CD14-positive monocyte (primary cell): Measurements from ENCODE around the gene CHAD. TPM values are rescaled to one million over a fixed set of nuclear protein-coding genes. Genes with fewer than 3 reads are reported as not detected.

Experiments
- DNase-seq, 3 donors: peaks; one replicate each; pipeline ENCODE4 v3.0.0-alpha.2; 2011 to 2022
- H2AFZ ChIP-seq: 2 replicates; pipeline ENCODE4 v1.6.0; 2012; ENCODE audit warnings: mild to moderate bottlenecking, low read depth, low read length, inconsistent platforms; ENCODE audit not compliant: insufficient read depth, poor library complexity, severe bottlenecking
- H3K27ac ChIP-seq, 2 donors: 1 replicate in 1 of 2; 2 replicates in 1 of 2; pipeline ENCODE4 v1.5.1; 2012 to 2013; ENCODE audit warnings: low read length in 2 of 2, control low read depth in 1 of 2, inconsistent platforms in 1 of 2, low read depth in 1 of 2, mild to moderate bottlenecking in 1 of 2
- H3K27me3 ChIP-seq, 2 donors: one replicate each; pipeline versions ENCODE4 v1.6.0 to v1.6.1; 2011 to 2013; ENCODE audit warnings: low read length in 2 of 2; ENCODE audit not compliant: control insufficient read depth in 2 of 2, insufficient read depth in 2 of 2
- H3K36me3 ChIP-seq, 2 donors: replicated peaks in 1 of 2; 1 replicate in 1 of 2; 2 replicates in 1 of 2; pipeline versions ENCODE4 v1.5.1 to v1.6.1; 2012 to 2013; ENCODE audit warnings: low read length in 2 of 2, control low read depth in 1 of 2, inconsistent platforms in 1 of 2, mild to moderate bottlenecking in 1 of 2; ENCODE audit not compliant: insufficient read depth in 2 of 2, control insufficient read depth in 1 of 2
- H3K4me1 ChIP-seq, 2 donors: 1 replicate in 1 of 2; 2 replicates in 1 of 2; pipeline versions ENCODE4 v1.5.1 to v1.6.1; 2012 to 2013; ENCODE audit warnings: low read length in 2 of 2, control low read depth in 1 of 2, inconsistent platforms in 1 of 2, mild to moderate bottlenecking in 1 of 2, moderate library complexity in 1 of 2; ENCODE audit not compliant: insufficient read depth in 2 of 2, control insufficient read depth in 1 of 2
- H3K4me2 ChIP-seq: replicated peaks from 2 replicates; pipeline ENCODE3; 2012; ENCODE audit warnings: low read length, moderate library complexity, mild to moderate bottlenecking; ENCODE audit not compliant: poor library complexity, severe bottlenecking; ENCODE audit errors: extremely low read depth
- H3K4me3 ChIP-seq, 3 experiments: fragments of 200-600 bp in 1 of 3; sonication (generic) in 1 of 3; replicated peaks in 1 of 3; 1 replicate in 2 of 3; 2 replicates in 1 of 3; pipeline ENCODE4 v1.5.1; 2011 to 2013; ENCODE audit warnings: low read length in 3 of 3, mild to moderate bottlenecking in 3 of 3, control low read depth in 2 of 3, low read depth in 2 of 3, inconsistent platforms in 1 of 3, moderate library complexity in 1 of 3
- H3K79me2 ChIP-seq: 2 replicates; pipeline ENCODE4 v1.6.0; 2012; ENCODE audit warnings: mild to moderate bottlenecking, control low read depth, inconsistent platforms, low read length, moderate library complexity; ENCODE audit not compliant: insufficient read depth
- H3K9ac ChIP-seq: 2 replicates; pipeline ENCODE4 v1.6.0; 2017; ENCODE audit warnings: low read length, mild to moderate bottlenecking; ENCODE audit not compliant: insufficient read depth, poor library complexity, severe bottlenecking
- H3K9me3 ChIP-seq, 2 donors: replicated peaks in 1 of 2; 1 replicate in 1 of 2; 2 replicates in 1 of 2; pipeline versions ENCODE4 v1.5.1 to v1.6.1; 2012 to 2013; ENCODE audit warnings: low read length in 2 of 2, control low read depth in 1 of 2; ENCODE audit not compliant: control insufficient read depth in 1 of 2, insufficient read depth in 1 of 2
- H4K20me1 ChIP-seq: 2 replicates; pipeline ENCODE4 v1.6.0; 2012; ENCODE audit warnings: mild to moderate bottlenecking, low read length, control low read depth, moderate library complexity; ENCODE audit not compliant: insufficient read depth
- H3K27ac Mint-ChIP-seq, 7 donors: one replicate each; pipeline ENCODE4 v1.8.0; 2020; ENCODE audit warnings: mild to moderate bottlenecking in 7 of 7, mixed read lengths in 7 of 7, moderate library complexity in 6 of 7, inconsistent platforms in 2 of 7
- H3K27me3 Mint-ChIP-seq, 3 donors: one replicate each; pipeline ENCODE4 v1.8.0; 2021 to 2022; ENCODE audit warnings: low read depth in 3 of 3, mild to moderate bottlenecking in 3 of 3, mixed read lengths in 3 of 3, moderate library complexity in 3 of 3, inconsistent platforms in 1 of 3
- H3K36me3 Mint-ChIP-seq, 2 donors: one replicate each; pipeline ENCODE4 v1.8.0; 2020; ENCODE audit warnings: mixed read lengths in 2 of 2, inconsistent platforms in 1 of 2, mild to moderate bottlenecking in 1 of 2
- H3K4me1 Mint-ChIP-seq: one replicate; pipeline ENCODE4 v1.8.0; 2020; ENCODE audit warnings: mild to moderate bottlenecking, mixed read lengths
- H3K4me3 Mint-ChIP-seq, 2 donors: one replicate each; pipeline ENCODE4 v1.8.0; 2020; ENCODE audit warnings: mild to moderate bottlenecking in 2 of 2, mixed read lengths in 2 of 2, moderate library complexity in 1 of 2
- H3K9me3 Mint-ChIP-seq, 7 donors: one replicate each; pipeline ENCODE4 v1.8.0; 2020 to 2022; ENCODE audit warnings: mixed read lengths in 7 of 7, mild to moderate bottlenecking in 6 of 7, moderate library complexity in 6 of 7, inconsistent platforms in 2 of 7
- WGBS: methylation state at CpG from one replicate; pipeline ENCODE4 v1.1.5; 2013; ENCODE audit warnings: missing lambda C conversion rate; ENCODE audit not compliant: insufficient coverage; 5-methylcytosine and 5-hydroxymethylcytosine counted together
- intact Hi-C, 2 donors: fragments of 100-400 bp; cut with micrococcal nuclease; formaldehyde crosslinking; loops; one replicate each; pipeline versions ENCODE4 v1.15.0 to v1.15.1; 2023
- polyA plus RNA-seq, 3 donors: library from polyadenylated mRNA; depleted of rRNA in 1 of 3; unstranded in 2 of 3; stranded (reverse) in 1 of 3; fragments of 300-500 nt in 2 of 3; fragments of >200 nt in 1 of 3; fragmentation: Illumina TruSeq in 2 of 3; gene quantifications; 1 replicate in 2 of 3; 2 replicates in 1 of 3; pipeline ENCODE4 v1.2.3, GENCODE V29; 2012 to 2021
- TF ChIP-seq, protein P1 (sequence below): fragments of 200-600 bp; IDR thresholded peaks from one replicate; pipeline ENCODE4 v1.8.0; 2022; ENCODE audit warnings: antibody characterized with exemption, mild to moderate bottlenecking

The CHAD gene
- polyA plus RNA-seq, 3 donors, result not detected

DNA sequence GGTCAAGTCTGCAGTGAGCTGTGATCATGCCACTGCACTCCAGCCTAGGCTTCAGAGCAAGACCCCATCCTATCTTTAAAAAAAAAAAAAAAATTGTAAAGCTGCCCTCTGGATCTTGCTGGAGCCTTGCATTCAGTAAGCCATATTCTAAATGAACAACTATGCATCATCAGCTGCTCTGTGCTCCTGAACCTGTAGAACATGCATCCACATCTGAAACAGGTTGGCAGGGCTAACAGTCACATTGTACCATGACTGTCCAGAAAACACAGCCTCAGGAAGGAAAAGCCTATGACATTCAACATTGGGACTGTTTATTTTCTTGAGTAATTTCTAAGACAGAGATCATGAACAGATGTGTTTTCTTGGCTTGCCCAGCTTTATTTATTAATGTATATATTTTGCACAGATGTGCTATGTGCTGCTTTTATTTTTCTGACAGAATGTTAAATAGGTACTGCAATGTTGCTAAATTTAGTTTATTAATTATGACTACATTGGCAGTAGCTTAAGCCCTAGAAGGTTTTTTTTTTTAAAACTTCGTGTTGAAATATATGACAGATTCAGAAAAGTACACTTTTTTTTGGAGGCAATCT lies 22.9 kb downstream of the CHAD start:
- no peak for DNase-seq
- TF ChIP-seq, protein P1, sequence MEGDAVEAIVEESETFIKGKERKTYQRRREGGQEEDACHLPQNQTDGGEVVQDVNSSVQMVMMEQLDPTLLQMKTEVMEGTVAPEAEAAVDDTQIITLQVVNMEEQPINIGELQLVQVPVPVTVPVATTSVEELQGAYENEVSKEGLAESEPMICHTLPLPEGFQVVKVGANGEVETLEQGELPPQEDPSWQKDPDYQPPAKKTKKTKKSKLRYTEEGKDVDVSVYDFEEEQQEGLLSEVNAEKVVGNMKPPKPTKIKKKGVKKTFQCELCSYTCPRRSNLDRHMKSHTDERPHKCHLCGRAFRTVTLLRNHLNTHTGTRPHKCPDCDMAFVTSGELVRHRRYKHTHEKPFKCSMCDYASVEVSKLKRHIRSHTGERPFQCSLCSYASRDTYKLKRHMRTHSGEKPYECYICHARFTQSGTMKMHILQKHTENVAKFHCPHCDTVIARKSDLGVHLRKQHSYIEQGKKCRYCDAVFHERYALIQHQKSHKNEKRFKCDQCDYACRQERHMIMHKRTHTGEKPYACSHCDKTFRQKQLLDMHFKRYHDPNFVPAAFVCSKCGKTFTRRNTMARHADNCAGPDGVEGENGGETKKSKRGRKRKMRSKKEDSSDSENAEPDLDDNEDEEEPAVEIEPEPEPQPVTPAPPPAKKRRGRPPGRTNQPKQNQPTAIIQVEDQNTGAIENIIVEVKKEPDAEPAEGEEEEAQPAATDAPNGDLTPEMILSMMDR, result no peak
- H3K4me1 ChIP-seq, result no peaks in the 10 kb centered on the region
- no peak overlapping the region for H3K4me3 Mint-ChIP-seq
- no peaks in the 10 kb centered on the region for H3K4me1 Mint-ChIP-seq
- no peaks in the 10 kb centered on the region for H3K36me3 ChIP-seq
- H3K27ac Mint-ChIP-seq, result no peak overlapping the region
- peaks cover 0 to 2% (median 1%) of the 10 kb centered on the region in 3 donors for H3K27me3 Mint-ChIP-seq
- H3K9me3 Mint-ChIP-seq, result peaks cover 0 to 2% (median 0%) of the 10 kb centered on the region in 7 donors
- no peak overlapping the region for H3K4me2 ChIP-seq
- H3K27ac ChIP-seq, result no peak overlapping the region
- no peak overlapping the region for H3K4me3 ChIP-seq
- no peaks in the 10 kb centered on the region for H3K27me3 ChIP-seq
- no peaks in the 10 kb centered on the region for H3K9me3 ChIP-seq
- H4K20me1 ChIP-seq, result peaks cover 3% of the 10 kb centered on the region
- H2AFZ ChIP-seq, result no peak overlapping the region
- no peaks in the 10 kb centered on the region for H3K79me2 ChIP-seq
- no CpG with 5 or more reads among the region's 1 CpG for WGBS
- peaks cover 2 to 6% of the 10 kb centered on the region in 2 donors for H3K36me3 Mint-ChIP-seq
- no peak overlapping the region for H3K9ac ChIP-seq
- intact Hi-C loops, result no loop called here

DNA sequence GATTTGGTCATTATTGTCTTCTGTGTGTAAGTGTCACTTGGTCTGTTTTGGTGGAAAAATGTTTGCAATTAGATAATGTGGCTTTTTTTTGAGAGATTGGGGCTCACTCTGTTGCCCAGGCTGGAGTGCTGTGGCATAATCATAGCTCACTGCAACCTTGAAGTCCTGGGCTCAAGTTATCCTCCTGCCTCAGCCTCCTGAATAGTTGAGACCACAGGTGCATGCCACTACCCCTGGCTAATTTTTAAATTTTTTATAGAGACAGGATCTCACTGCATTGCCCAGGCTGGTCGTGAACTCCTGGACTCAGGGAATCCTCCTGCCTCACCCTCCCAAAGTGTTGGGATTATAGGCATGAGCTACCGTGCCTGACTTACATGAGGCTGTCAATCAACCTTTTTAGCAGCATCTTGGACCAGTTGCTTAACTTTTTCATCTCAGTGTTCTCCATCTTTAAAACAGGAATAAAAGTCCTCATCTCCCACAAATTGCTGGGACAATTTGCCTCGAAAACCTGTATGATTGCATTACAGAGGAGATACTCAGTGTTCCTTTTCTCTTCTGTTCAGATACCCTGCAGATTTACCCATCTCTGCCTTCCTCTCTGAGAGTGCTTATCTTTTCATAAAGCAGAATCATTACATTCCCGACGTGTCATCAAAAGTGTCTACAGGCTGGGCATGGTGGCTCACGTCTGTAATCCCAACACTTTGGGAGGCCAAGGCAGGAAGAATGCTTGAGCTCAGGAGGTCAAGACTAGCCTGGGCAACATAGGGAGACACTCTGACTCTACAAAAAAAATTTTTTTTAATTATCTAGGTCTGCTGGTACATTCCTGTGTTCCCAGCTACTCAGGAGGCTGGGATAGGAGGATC lies 23.6 kb downstream of the CHAD start:
- Histone ChIP-seq H2AFZ (no peak overlapping the region), H4K20me1 (peaks cover 3% of the 10 kb centered on the region), H3K36me3 (no peaks in the 10 kb centered on the region), H3K4me3 (no peak overlapping the region), H3K9ac (no peak overlapping the region), H3K4me2 (no peak overlapping the region), H3K79me2 (no peaks in the 10 kb centered on the region), H3K4me1 (no peaks in the 10 kb centered on the region), H3K27ac (no peak overlapping the region), H3K9me3 (no peaks in the 10 kb centered on the region), H3K27me3 (no peaks in the 10 kb centered on the region)
- H3K27me3 Mint-ChIP-seq, result peaks cover 0 to 2% (median 1%) of the 10 kb centered on the region in 3 donors
- TF ChIP-seq, protein P1, result no peak
- DNase-seq, result no peak
- peaks cover 0 to 2% (median 0%) of the 10 kb centered on the region in 7 donors for H3K9me3 Mint-ChIP-seq
- H3K4me1 Mint-ChIP-seq, result no peaks in the 10 kb centered on the region
- H3K36me3 Mint-ChIP-seq, result peaks cover 2 to 6% of the 10 kb centered on the region in 2 donors
- no peak overlapping the region for H3K4me3 Mint-ChIP-seq
- intact Hi-C loops, result no loop called here
- WGBS, result 95% methylated on average over 5 of the region's 6 CpGs
- no peak overlapping the region for H3K27ac Mint-ChIP-seq
